Uterus (tissue), 4 donors: ENCODE data around the gene ZNF407. TPM values are rescaled to one million over a fixed set of nuclear protein-coding genes. Genes with fewer than 3 reads are reported as not detected.
"Not testable (repeated sequence)": the region's sequence is repeated elsewhere in the genome, so short reads cannot be mapped to it uniquely, and the experiment has no call there.

ENCODE experiments used
- DNase-seq, 2 donors: peaks; one replicate each; pipeline ENCODE4 v3.0.0-alpha.2; 2019 to 2020
- H3K27ac ChIP-seq, 2 donors: fragments of 200-600 bp; sonication (generic); 1 replicate in 1 of 2; 2 replicates in 1 of 2; pipeline ENCODE4 v1.5.1; 2016 to 2018
- H3K27me3 ChIP-seq, 2 donors: fragments of 200-600 bp; sonication (generic); one replicate each; pipeline ENCODE4 v1.5.1; 2018 to 2019; ENCODE audit warnings: control low read depth in 1 of 2
- H3K36me3 ChIP-seq, 2 donors: fragments of 200-600 bp; sonication (generic); one replicate each; pipeline ENCODE4 v1.5.1; 2019; ENCODE audit warnings: control low read depth in 1 of 2
- H3K4me1 ChIP-seq, 2 donors: fragments of 200-600 bp; sonication (generic); one replicate each; pipeline ENCODE4 v1.5.1; 2018 to 2019; ENCODE audit warnings: control low read depth in 1 of 2
- H3K4me3 ChIP-seq, 2 donors: fragments of 200-600 bp; sonication (generic); 1 replicate in 1 of 2; 2 replicates in 1 of 2; pipeline ENCODE4 v1.5.1; 2018 to 2019; ENCODE audit warnings: mild to moderate bottlenecking in 1 of 2
- H3K9me3 ChIP-seq, 2 donors: fragments of 200-600 bp; sonication (generic); one replicate each; pipeline ENCODE4 v1.5.1; 2019; ENCODE audit warnings: control low read depth in 1 of 2
- CTCF ChIP-seq, 4 experiments: fragments of 200-600 bp in 2 of 4; fragments of 450-650 bp in 2 of 4; sonication (generic) in 2 of 4; IDR thresholded peaks; one replicate each; pipeline ENCODE4 v1.5.1; 2016 to 2019; ENCODE audit warnings: antibody characterized with exemption in 4 of 4, mild to moderate bottlenecking in 2 of 4, moderate library complexity in 1 of 4
- POLR2A ChIP-seq, 2 donors: fragments of 450-650 bp; IDR thresholded peaks; one replicate each; pipeline ENCODE4 v1.6.1; 2016; ENCODE audit warnings: antibody characterized with exemption in 2 of 2, mild to moderate bottlenecking in 1 of 2, moderate library complexity in 1 of 2
- intact Hi-C: fragments of 100-400 bp; cut with DNase I; formaldehyde crosslinking; loops from one replicate; pipeline ENCODE4 v1.15.1; 2023; ENCODE audit warnings: low total_unique reads
- total RNA-seq, 4 donors: library from RNA; depleted of rRNA in 3 of 4; stranded (reverse); fragments of >200 nt in 3 of 4; gene quantifications; one replicate each; pipeline versions ENCODE4 v1.1.0 to v1.2.4, GENCODE V29; 2014 to 2023
- donor health status: DM: yes; HTN: yes; CAD: no.

ZNF407 gene
- total RNA-seq, 4 donors from 2014 or later = 10.6 to 38.9 (median 23.7) TPM

DNA sequence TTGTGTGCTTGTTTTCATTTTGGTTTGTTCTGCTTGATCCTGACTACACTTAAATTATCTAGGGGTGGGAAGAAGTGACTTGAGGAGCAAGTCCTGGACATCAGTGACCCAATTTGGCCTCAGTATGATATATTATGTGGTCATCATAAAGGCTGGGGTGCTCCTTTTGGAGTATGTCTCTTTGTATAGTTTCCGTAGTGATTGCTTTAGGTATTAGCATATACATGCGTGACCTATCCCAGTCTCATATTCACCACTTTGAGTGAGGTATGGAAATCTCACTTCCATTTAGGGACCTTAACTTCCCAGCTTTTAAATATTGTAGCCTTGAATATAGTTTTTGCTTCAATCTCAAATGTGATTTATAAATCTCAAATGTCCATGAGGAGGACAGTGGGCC is 370.3 kb downstream of the ZNF407 start:
- Histone ChIP-seq H3K4me3 (no peak overlapping the region), H3K4me1 (no peaks in the 10 kb centered on the region), H3K36me3 (no peaks in the 10 kb centered on the region), H3K27me3 (no peaks in the 10 kb centered on the region), H3K27ac (no peak overlapping the region), H3K9me3 (no peaks in the 10 kb centered on the region)
- intact Hi-C loops = no loop called here
- TF ChIP-seq POLR2A (IDR thresholded peaks at IDR 0.05) (no peak), CTCF (IDR thresholded peaks at IDR 0.05) (no peak)
- no peak for DNase-seq

- H3K4me3 ChIP-seq, intact Hi-C loops, H3K27me3 ChIP-seq, H3K27ac ChIP-seq, DNase-seq, H3K36me3 ChIP-seq, H3K4me1 ChIP-seq, H3K9me3 ChIP-seq: not testable (repeated sequence)
These were observed 373.7 kb downstream of the ZNF407 start for GRCh38 chr18:74971358-74971757.

DNA sequence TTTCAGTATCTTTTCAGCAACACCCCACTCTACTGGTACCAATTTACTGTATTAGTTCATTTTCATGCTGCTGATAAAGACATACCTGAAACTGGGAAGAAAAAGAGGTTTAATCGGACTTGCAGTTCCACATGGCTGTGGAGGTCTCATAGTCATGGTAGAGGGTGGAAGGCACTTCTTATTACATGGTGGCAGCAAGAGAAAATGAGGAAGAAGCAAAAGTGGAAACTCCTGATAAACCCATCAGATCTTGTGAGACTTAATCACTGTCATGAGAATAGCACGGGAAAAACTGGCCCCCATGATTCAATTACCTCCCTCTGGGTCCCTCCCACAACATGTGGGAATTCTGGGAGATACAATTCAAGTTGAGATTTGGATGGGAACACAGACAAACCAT is 374.1 kb downstream of the ZNF407 start:
- H3K36me3 ChIP-seq, H3K4me1 ChIP-seq, intact Hi-C loops, H3K27me3 ChIP-seq, H3K27ac ChIP-seq, H3K4me3 ChIP-seq, DNase-seq, H3K9me3 ChIP-seq: not testable (repeated sequence)

- intact Hi-C loops = no loop called here
- Histone ChIP-seq H3K36me3 (no peaks in the 10 kb centered on the region), H3K4me3 (no peak overlapping the region), H3K27me3 (no peaks in the 10 kb centered on the region), H3K4me1 (no peaks in the 10 kb centered on the region), H3K27ac (no peak overlapping the region), H3K9me3 (no peaks in the 10 kb centered on the region)
- TF ChIP-seq POLR2A (IDR thresholded peaks at IDR 0.05) = no peak
- no peak for TF ChIP-seq CTCF (IDR thresholded peaks at IDR 0.05)
- no peak for DNase-seq
These were observed 374.7 kb downstream of the ZNF407 start for GRCh38 chr18:74972354-74972753.

DNA sequence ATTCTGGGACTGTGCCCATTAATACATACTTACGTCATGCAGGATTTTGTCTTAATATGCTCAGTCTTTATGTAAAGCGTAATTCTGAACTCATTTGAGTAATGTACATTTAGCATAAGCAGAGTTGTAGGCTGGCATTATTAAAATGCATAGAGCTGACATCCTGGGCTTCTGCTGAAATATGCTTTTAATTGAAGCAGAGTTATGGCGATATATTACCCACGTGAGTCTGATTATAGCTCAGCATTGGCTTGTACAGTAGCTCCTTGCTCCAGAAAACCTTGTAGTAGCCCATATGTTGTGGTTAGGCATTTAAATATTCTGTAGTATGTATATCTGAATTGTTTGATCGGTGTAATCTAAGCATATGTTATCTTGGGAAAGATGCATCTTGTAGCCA is 377.3 kb downstream of the ZNF407 start:
- intact Hi-C loops = no loop called here
- Histone ChIP-seq H3K4me3 (no peak overlapping the region), H3K27me3 (no peaks in the 10 kb centered on the region), H3K27ac (no peak overlapping the region), H3K4me1 (no peaks in the 10 kb centered on the region), H3K9me3 (no peaks in the 10 kb centered on the region), H3K36me3 (no peaks in the 10 kb centered on the region)
- TF ChIP-seq POLR2A (IDR thresholded peaks at IDR 0.05) = no peak
- DNase-seq = no peak

DNA sequence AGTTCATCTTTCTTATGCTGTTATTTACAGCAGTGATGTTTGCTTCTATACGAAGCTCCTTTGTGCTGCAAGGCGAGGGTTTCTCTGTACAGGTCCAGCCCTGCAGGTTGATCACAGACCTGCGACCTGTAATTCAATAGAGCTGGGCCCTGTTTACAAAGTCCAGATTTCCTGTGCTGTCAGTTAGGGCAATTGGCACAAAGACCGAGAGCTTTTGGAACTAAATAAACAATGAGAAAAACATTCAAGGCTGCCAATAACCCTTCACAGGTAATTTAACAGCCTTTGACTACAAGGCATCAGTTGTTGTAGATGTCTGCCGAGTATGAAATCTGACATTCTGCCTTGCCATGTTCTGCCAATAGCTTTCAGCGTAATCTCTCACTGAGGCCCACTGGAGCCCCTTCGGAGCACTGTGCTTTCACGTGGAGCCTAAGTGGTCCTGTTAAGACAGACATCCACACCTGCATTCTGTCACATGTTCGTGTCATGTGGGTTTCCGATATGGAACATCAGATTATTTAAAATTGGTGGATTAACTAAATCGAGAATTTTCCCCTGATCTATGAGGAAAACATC is 378.8 kb downstream of the ZNF407 start:
- TF ChIP-seq CTCF (IDR thresholded peaks at IDR 0.05) (no peak), POLR2A (IDR thresholded peaks at IDR 0.05) (no peak)
- H3K36me3 ChIP-seq = no peaks in the 10 kb centered on the region
- H3K27ac ChIP-seq = no peak overlapping the region
- intact Hi-C loops = no loop called here
- DNase-seq = no peak
- H3K27me3 ChIP-seq = no peaks in the 10 kb centered on the region
- H3K4me3 ChIP-seq = no peak overlapping the region
- H3K9me3 ChIP-seq = no peaks in the 10 kb centered on the region
- H3K4me1 ChIP-seq = no peaks in the 10 kb centered on the region

DNA sequence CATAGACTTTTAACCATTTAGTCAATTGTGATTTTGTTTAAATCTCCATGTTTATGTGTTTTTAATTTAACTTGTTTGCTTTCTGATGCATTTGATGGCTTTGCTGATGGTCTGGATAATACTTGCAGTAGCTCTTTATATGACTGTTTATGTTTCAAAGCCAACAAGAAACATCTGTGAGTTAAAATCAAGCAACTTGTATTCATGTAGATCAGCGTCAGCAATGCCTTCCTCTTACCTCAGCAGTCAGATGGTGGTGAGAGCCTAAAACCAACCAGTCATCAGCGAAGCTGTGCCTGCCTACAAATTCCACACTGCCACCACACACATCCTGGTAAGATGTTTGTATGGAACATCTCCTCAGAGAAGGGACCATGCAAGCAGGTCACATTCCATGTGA is 379.4 kb downstream of the ZNF407 start:
- Histone ChIP-seq H3K9me3 (no peaks in the 10 kb centered on the region), H3K27me3 (no peaks in the 10 kb centered on the region), H3K4me1 (no peaks in the 10 kb centered on the region), H3K27ac (no peak overlapping the region), H3K4me3 (no peak overlapping the region), H3K36me3 (no peaks in the 10 kb centered on the region)
- intact Hi-C loops = no loop called here
- DNase-seq = no peak
- TF ChIP-seq CTCF (IDR thresholded peaks at IDR 0.05) = no peak
- no peak for TF ChIP-seq POLR2A (IDR thresholded peaks at IDR 0.05)
